Measurements from ENCODE around the gene CCL8.

The CCL8 gene

DNA sequence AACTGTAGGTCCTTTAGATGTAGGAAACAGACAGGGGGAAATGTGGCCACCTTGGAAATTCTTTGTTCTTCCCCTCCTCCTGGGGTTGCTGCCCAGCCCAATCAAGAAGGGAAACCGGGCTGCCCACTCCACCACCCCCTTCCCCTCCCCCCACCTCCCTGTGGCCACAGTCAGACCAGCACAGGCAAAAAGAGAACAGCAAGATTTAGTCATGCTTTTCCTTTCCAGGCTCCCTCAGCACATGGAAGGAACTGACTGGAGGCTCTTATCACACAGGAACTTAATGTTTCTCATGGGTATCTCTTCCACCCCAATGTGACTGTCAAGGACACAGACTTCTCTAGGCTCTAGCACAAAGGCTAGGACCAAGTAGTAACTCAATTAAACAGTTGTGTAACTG lies 46.8 kb downstream of the CCL8 start:
- in situ Hi-C loops (cut with MboI; ENCODE audit: low sequenced_read_pairs), result loop anchor here (25.0 kb wide), 1 partner anchor 96 kb away; no protein-coding TSS in a partner anchor

DNA sequence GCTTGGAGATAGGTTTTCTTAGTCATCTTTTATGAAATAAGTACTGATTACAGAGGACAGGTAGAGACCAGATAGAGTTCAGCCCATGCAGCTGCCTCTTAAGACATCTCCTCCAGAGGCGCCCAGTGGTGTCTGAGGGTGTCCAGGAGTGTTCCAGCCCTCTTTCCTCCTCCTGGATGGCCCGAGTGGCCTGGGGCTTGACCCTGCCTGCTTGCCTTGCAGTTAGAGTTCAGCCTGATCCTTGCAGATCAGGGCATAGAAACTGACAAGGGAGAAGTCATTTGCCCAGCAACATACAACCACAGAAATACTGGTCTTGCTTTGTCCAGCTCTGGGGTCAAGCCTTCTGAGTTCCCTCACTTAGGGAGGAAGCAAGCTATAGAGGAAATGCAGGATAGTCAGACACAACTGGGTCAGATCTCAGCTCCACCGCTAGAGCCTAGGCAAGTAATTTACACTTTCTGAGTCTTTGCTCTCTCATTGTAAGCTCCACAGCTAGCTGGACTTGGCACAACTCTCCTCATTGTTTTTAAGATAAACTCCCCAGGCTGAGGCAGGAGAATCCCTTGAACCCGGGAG lies 47.4 kb downstream of the CCL8 start:
- in situ Hi-C loops (cut with MboI; ENCODE audit: low sequenced_read_pairs), result loop anchor here (25.0 kb wide), 1 partner anchor 96 kb away; no protein-coding TSS in a partner anchor

DNA sequence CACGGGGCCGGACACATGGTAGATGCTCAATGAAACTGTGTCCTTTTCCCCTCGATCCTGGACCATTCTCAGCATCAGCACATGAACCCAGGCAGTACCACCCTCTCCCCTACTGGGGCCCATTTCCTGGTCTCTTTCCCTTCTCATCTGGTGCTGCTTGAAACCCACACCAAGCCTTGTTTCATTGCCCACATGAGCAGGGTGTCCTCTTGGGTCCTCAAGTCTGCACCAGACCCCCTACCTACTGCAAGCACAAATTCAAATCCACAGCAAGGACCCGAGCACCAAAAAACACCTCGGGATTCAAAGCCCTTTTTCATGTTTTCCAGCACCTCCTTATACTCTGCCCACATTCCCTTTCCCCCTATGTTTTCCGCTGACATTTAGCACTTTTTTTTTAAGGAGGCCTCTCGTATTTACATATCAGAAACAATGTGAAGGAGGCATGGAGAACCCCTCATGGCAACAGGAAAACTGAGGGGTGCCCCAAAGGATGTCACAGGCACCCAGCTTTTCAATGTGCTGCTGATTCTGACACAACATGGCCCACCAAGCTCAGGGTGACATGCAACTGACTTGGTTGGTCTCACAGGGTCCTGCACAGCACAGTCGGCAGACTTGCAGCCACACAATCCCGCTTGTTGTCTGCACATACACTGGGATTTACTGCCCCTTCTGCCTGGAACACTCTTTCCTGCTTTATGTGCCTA lies 48.4 kb downstream of the CCL8 start:
- in situ Hi-C loops (cut with MboI; ENCODE audit: low sequenced_read_pairs), result loop anchor here (25.0 kb wide), 1 partner anchor 95 kb away; no protein-coding TSS in a partner anchor

DNA sequence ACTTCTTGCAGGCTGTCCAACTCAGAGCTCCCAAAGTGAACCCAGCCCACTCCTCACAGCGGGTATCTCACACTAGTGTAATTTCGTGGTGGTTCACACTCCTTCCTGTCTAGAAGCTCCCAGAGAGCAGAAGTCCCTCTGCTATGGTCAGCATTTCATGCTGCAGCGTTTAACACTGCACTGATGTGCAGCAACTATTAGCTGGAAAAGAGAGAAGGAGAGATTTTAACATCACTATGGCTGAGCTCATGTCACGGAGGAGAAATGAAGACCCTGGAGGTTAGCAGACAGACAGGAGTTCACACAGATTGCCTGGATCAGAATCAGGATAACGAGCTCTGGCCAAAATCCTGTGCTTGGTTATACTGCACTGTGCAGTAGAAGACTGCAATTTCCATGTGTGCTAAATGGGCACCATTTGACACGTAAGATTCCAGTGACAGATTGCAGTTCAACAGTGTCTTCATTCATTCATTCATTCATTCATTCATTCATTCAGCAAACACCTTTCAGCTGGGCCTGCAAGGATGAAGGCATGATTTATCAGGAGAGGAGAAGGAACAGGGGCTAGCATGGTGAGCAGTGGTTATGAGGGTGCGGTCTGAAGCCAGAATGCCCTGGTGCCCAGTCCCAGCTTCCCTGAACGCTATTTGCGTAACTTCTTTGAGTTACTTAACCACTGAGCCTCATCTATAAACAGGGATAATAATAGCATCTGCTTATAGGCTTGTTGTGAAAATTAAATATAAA lies 49.1 kb downstream of the CCL8 start:
- in situ Hi-C loops (cut with MboI; ENCODE audit: low sequenced_read_pairs), result loop anchor here (25.0 kb wide), 1 partner anchor 94 kb away; no protein-coding TSS in a partner anchor

DNA sequence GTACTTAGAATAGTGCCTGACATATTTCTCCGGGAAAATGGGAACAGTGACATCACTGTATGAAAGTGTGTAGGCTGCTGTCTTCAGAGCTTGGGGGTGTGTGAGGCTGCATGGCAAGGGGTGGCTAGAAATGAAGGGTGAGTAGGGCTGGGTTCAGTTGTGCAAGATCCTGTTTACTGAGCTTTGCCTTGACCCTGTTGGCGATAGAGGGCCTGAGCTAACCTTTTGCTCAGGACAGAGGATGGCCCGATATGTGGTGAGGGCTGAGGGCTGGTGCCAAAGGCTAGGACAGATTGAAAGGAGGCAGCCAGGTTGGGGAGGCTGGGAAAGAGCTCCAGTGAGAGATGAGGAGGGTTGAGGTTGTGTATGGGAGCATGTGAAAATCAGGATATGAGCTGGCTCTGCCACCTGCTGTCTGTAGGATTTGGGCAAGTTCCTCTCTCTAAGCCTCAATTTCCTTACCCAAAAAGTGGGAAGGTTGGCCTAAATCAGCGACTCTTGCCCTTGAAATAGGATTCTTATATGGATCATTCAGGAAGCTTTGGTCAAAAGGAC lies 49.8 kb downstream of the CCL8 start:
- in situ Hi-C loops (cut with MboI; ENCODE audit: low sequenced_read_pairs), result loop anchor here (25.0 kb wide), 1 partner anchor 93 kb away; no protein-coding TSS in a partner anchor

DNA sequence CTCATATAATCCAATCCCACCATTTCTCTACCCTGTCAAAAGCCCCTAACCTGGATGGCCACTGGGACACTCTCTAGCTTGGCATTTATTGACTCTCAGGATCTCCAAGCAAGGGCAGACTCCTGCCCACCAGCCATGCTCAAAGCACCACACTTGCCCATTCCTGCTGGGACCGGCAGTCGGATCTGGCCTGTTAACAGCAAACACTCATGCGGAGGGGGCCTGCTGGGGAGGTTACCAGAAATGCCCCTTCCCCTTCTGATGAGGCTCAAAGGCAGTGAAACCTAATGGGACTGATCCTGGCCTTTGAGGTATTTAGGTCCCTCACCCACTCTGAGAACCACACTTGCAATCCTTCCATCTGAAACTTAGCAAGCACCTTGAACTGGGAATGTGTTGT lies 50.3 kb downstream of the CCL8 start:
- in situ Hi-C loops (cut with MboI; ENCODE audit: low sequenced_read_pairs), result loop anchor here (25.0 kb wide), 1 partner anchor 93 kb away; no protein-coding TSS in a partner anchor

DNA sequence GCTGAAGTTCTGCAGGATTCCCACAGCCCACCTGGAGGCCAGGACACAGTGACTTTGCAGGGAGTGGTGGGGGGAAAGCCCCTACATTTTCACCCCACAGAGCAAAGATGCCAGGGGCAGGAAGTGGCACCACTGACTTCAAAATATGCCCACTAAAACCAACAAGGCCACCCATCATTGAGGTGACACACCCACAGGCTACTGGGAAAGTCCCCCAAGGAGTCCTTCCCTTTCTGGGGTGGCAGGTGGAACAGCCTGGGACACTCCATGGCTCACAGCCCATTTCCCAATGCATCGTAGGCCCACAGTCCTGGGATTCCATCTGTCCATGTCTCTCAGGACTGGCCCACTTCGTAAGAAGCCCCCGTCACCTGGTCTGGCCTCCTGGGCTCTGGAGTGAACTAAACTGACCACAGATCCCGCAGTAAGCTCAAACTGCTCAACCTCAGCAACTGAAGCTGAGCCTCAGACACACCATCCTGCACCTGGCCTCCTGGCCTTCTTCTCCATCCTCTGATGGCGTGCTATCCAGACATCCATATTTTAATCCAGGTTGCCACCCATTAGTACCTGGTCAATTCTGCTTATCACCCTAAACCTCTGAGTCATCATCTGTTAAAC lies 51.3 kb downstream of the CCL8 start:
- in situ Hi-C loops (cut with MboI; ENCODE audit: low sequenced_read_pairs), result loop anchor here (25.0 kb wide), 1 partner anchor 92 kb away; no protein-coding TSS in a partner anchor

DNA sequence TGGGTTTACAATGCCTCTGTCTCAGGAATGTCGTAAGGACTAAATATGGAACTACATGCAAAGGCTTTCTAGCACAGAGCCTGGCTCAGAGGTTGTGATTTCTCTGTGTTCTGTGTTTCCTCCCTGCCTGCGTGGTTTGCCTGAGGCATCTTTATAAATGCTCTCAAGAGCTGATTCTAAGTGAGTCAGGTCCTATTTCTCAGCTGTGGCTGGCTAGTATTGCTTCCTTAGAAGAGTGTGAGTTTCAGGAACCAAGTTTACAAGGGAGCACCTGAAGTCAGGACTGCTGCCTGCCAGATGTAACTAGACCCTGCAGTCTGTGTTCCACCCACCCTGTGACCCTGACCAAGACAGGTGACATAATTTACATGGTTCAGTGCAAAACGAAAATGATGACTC lies 51.8 kb downstream of the CCL8 start:
- in situ Hi-C loops (cut with MboI; ENCODE audit: low sequenced_read_pairs), result loop anchor here (25.0 kb wide), 1 partner anchor 91 kb away; no protein-coding TSS in a partner anchor
